NCI-H2107 treated with DMSO at 0.1 percent for 48 hours (cell line): ENCODE measurements around the gene UBE4B.

Experiments used
- DNase-seq: peaks from one replicate; lab custom pipeline; 2025; ENCODE audit not compliant: unreplicated experiment; lab: John Stamatoyannopoulos, UW

The UBE4B gene

DNA sequence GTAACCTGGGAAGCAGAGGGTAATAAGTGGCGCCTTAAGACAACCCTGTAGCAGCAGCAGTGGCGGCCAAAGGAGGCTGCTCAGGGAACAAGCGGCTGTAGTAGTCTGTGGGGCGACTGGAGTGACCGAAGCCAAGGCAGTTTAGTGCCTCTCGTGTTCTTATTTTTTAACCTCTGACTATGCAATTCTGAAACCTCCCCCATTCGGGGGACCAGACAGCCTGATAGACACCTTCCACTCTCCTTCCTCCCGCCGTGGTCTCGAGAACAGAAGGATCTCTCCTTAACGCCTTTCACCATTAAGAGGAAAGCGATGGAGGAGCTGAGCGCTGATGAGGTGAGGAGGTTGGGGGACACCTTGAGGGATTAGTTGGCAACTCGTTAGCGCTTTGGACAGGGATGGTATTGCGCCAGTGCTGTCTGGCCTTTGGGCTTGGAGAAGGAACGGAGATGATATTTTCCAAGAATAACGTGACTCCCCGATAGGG, 644 bp downstream of the UBE4B start:
- DNase-seq, result no peak

DNA sequence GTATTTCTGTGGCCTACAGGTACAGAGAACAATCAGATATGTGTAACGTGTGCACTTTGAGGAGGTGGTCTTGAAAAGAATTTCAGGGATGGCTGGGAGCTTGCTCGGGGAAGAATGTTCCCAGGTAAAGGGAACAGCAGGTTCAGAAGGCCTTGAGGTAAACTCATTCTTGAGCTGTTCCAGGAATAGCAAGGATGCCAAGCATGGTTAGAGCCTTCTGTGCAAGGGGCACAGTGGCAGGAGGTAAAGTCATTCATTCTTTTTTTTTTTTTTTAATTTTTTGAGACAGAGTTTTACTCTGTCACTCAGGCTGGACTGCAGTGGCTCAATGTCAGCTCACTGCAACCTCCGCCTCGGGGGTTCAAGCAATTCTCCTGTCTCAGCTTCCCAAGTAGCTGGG, 10.0 kb downstream of the UBE4B start:
- no peak for DNase-seq

DNA sequence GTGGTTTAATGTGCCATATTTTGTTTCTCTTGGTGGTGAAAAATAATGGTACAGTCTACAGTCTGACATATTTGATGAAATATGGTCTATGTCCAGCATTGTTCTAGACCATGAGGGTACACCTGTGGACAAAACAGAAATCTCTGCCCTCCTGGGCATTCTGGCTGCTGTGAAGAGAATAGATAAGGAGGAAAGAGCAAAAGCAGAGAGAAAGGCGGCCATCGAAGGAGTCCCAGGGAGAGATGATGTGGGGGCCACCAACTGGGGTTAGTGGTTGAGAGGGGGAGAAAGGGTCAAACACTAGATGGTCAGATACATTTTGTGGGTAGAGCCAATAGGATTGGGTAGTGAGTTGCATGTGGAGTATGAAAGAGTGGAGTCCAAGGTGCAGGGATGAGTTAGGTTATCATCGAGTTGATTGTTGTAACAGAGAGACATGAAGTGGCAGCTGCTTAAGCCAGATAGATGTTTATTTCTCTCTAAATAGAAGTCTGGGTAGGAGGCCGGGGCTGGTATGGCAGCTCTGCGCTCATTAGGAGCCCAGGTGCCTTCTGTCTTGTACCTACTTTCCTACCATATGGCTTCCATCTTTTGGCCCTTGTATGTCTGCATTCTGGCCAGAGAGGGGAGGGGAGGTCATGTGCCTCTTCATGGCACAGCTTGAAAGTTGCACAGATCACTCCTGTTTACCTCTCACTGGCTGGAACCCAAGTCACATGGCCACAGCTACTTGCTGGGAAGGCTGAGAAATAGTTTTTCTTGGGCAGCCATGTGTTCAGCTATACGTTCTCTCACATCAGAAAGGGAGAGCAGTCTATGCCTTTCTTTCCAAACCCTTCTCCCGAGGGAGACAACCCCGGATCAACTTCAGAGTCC, 13.0 kb downstream of the UBE4B start:
- no peak for DNase-seq

DNA sequence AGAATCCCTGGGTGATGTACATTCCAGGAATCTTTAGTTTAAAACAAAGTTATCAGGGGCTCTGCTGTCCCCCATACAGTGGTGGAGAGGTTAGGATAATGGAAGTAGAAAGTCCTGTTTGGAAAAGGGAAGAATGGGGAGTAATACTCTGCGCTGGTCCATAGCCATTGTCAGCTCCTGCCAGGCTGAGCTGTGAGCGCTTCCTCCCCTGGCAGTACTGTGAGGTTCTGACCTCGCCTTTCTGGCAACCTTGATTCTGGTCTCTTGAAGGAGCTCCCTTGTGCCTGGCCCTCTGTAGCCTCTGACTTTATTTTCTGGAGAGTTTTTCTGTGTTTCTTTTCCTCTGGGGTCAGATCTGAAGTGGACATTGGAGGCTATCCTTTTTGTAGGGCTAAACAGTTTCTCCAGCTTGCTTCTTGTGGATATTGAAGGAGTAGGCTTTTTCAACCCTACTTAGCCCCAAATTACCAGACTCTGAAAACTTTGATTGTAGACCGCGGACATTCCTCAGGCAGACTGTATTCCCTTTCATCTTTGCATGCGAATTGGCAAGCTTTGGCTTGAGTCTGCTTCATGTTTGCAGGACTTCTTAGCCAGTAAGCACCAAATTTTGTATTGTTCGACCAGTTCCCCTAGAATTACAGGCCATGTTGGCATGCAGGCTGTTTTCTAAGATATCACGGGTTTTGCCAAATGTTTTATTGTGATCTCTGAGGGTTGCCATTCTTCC, 13.8 kb downstream of the UBE4B start:
- DNase-seq, result no peak

DNA sequence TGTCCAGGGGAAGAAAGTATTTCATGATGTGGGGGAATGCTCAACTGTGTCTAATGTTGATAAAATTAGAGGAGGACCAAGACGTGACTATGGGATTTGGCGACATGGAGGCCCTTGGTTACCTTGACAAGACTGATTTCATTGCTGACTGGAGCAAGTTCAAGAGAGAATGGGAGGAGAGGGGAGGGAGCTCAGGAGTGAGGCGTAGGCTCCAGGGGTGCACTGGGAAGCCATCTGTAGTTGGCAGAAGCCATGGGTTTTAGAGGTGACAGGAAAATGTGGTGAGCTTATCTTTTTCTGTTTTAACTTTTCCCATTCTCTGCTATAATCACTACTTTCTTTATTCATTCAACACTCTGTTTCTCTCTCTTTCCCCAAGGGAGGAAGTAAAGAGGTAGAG, 15.8 kb downstream of the UBE4B start:
- no peak for DNase-seq

DNA sequence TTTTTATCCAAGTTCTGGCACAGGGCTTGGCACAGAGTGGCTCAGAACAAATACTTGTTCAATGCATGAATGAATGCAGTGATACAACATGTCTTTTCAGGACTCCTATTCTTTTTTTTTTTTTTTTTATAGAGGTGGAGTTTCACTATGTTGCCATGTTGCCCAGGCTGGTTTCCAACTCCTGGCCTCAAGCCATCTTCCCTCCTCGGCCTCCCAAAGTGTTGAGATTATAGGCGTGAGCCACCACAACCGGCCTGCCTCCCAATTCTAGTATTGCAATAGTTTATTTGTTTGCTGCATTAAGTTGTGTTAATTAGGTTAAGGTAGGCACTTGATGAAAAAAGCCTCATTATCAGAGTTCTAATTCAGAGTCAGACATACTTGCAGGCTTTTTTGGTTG, 17.9 kb downstream of the UBE4B start:
- DNase-seq, result no peak

DNA sequence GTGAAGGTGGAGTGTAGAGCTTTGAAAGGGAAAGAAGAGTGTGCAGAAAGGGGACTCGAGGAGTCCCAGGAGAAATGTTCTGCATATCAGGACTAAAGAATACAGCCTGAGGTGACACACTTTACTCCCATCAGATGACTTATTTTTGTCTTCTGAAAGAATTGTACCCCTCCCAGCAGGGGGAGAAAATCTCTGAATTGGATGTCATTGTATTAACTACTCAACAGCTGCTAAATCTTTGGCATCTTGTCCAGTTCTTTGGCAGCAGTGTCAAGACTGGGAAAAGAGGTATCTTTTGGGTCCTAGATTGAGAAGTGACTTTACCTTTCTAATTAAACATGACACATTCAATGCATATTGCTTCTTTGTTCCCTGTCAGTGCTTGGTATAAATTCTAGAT, 18.9 kb downstream of the UBE4B start:
- DNase-seq, result no peak

DNA sequence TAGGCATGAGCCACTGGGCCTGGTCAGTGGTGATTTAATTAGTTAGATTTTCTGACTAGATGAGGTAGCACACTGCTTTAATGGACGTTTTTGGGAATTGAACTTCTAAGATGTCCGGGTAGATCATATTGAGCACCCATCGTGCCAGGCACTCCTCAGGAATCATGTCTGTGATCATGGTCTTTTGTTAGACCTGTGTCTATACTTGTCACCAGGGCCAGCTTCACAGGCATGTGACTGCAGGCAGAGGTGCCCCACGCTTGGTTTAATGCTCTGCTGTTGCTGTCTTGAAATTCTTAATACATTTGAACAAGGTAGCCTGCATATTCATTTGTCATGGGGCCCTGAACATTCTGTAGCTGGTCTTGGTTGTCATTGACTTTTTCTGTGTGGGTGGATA, 19.6 kb downstream of the UBE4B start:
- no peak for DNase-seq

DNA sequence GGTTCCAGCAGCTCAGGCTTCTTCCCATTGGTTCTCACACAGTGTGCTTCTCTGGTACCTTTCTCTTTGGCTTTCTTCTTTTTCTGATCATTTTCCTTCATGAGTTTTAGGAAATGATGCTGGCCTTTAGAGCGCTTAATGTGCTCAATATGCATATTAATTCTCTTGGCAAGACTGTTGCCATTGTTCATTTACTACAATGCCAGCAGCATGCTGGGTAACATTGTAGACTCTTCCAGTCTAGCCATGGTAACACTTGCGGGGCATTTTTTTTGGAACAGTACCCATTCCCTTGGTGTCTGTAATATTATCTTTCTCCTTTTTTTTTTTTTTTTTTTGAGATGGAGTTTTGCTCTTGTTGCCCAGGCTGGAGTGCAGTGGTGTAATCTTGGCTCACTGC, 21.7 kb downstream of the UBE4B start:
- no peak for DNase-seq

DNA sequence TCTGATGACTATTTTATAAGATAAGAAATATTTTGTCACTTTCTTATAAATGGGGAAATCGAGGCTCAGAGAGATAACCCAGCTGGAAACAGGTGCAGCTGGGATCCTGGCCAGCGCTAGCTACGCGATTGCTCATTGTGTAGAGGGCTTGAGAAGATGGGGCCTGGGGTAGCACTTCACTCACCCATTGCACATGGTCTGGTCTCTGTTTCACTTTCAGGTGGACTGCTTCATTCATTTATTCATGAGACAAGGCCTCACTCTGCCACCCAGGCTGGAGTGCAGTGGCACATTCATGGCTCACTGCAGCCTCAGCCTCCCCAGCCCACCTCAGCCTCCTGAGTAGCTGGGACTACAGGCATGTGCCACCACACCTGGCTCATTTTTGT, 23.8 kb downstream of the UBE4B start:
- no peak for DNase-seq

DNA sequence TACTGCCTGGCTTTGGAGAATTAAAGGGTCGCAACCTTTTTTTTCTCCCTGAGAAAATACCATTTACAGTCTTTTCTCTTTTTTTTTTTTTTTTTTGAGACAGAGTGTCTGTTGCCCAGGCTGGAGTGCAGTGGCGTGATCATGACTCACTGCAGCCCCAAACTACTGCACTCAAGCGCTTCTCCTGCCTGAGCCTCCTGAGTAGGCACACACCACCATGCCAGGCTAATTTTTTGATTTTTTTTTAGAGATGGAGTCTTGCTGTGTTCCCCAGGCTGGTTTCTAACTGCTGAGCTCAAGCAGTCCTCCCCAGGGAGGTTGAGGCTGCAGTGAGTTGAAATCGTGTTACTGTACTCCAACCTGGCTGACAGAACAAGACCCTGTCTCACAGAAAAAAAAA, 24.6 kb downstream of the UBE4B start:
- DNase-seq, result no peak

DNA sequence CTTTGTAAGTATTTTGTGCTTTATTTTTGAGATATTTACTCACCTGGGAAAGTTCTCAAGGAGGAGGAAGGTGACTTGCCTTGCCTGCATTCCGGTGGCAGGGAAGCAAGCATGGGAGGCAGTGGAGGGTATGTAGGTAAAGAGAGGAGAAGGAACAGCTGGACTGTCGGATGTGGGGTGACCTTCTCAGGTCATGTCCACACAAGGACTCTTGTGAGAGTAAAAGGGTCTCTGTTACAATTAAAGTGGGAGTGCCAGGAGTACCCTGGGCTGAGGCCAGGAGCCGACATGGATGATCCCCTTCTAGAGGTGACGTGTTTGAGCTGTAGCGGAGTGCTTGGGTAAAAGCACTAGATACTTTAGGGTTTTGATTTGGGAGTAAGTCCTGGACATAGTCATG, 25.0 kb downstream of the UBE4B start:
- no peak for DNase-seq

DNA sequence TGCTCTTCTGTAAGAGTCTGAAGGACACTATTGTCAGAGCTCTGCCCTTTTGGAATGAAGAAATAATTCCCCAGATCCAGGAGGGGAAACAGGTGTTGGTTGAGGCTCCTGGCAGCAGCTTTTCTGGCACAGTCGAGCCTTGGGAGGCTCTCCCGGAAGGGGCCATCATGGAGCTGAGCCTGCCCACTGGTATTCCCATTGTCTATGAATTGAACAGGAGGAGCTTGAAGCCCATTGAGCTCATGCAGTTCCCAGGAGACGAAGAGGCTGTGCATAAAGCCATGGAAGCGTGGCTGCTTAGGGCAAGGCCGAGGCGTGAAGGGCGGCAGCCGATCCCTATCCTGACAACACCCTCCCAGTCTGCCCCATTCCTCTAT, 26.6 kb downstream of the UBE4B start:
- DNase-seq, result peak; percentile 11

DNA sequence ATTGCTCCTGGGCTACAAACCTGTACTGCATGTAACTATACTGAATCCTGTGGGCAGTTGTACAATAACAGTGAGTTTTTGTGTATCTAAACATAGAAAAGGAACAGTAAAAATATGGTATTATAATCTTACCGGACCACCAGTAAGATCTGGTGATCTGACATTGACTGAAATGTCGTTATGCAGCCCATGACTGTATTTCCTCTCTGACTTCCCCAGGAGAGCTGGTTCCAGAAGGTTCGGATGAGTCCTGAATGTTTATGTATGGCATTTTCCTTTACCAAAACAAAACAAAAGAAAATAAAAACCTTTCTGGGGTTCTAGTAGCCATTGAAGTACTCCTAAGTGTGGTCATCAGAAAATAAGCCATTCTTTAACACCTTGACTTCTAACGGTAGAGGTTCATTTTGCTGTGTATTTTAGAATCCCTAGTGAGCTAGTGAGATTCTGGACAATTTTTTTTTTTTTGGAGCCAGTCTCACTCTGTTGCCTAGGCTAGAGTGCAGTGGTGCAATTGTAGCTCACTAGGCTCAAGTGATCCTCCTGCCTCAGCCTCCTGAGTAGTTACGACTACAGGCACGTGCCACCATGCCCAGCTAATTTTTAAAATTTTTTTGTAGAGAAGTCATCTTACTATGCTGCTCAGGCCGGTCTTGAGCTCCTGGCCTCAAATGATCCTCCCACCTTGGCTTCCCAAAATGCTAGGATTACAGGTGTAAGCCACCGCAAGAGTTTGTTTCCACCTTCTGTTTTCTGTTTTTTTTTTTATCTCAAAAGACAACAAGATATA, 27.7 kb downstream of the UBE4B start:
- no peak for DNase-seq

DNA sequence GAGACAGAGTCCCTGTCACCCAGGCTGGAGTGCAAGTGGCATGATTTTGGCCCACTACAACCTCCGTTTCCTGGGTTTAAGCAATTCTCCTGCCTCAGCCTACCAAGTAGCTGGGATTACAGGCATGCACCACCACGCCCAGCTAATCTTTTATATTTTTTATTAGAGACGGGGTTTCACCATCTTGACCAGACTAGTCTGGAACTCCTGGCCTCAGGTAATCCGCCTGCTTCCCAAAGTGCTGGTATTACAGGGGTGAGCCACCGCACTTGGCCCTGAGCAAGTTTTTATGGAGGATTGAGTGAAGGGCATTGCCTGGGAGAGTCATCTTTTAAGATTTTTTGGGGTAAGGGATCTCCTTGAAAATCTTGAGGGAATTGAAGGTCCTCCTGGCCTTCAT, 28.5 kb downstream of the UBE4B start:
- no peak for DNase-seq

DNA sequence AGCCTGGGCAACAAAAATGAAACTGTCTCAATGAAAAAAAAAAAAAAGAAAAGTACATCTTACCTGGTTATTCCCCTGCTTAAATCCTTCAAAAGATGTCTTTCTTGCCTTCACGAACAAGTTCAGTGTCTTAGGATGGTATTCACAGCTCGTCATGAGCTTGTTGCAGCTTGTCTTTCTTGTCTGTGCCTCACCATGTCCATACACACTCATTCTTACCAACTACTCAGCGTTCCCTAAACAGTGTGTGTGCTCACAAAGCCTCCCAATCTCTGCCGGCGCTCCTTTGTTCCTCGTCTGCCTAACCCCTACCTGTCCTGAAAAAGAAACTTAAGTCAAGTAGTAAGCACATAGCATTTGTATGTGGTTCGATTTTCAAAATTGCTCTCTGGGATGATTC, 31.1 kb downstream of the UBE4B start:
- DNase-seq, result no peak

DNA sequence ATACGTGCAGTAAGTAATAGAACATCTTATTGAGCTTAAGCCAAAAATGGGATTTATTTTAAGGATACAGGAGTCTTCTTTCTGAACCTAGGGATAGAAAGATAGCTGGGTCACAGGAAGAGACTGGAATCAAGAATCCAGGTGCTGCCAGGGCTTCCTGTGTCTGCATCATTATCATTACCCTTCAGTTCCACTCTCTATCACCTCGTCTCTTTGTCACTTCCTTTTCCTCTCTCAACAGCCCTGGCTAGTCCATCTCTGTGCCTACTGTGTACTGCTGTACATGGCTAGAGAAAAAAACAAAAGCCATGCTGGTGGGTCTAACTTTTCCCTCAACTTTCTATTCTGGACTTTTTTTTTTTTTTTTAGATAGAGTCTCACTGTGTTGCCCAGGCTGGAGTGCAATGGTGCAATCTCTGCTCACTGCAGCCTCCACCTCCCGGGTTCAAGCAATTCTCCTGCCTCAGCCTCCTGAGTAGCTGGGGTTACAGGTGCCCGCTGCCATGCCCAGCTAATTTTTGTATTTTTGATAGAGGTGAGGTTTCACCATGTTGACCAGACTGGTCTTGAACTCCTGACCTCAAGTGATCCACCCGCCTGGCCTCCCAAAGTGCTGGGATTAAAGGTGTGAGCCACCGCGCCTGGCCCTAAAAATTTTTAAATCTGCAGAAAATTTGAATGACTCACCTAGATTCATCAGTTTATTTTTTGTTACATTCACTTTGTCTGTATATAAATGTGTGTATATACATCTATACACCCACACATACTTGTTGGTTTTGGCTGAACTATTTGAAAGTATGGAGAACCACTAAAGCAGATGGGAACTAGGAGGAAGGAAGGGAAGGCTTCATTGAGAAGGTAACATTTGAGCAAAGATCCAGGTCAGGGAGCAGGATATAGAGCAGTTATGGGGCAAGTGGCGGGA, 31.9 kb downstream of the UBE4B start:
- DNase-seq, result no peak

DNA sequence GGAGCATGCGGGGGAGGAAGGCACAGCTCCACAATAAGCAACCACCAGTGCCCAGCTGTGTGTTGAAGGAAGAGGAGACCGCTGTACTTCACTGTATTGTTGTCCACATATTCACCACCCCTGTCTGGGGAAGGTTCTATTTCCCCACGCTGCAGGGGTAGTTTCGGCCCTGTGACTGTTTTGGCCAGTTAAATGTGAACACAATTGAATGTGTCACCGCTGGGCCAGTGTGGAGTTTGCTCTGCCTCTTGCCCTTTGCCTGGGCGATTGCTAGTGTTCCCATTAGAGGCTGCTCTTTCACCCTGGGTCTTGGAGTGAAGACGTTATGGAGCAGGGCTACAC, 32.6 kb downstream of the UBE4B start:
- DNase-seq, result no peak

DNA sequence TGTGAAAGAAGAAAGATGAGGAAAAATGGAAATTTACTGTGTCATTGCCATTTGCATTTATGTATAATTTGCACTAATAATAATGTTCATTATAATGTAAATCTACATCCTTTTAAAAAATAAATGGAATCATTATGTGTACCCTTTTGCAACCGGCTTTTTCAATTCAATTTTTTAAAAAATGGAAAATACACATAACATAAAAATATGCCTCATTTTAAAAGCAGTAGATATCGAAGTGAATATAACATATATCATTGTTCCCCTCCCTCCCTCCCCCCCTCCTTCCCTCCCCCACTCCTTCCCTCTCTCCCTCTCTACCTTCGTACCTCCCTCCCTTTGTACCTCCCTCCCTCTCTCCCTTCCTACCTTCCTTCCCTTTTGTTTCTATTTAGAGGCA, 33.0 kb downstream of the UBE4B start:
- DNase-seq, result no peak

DNA sequence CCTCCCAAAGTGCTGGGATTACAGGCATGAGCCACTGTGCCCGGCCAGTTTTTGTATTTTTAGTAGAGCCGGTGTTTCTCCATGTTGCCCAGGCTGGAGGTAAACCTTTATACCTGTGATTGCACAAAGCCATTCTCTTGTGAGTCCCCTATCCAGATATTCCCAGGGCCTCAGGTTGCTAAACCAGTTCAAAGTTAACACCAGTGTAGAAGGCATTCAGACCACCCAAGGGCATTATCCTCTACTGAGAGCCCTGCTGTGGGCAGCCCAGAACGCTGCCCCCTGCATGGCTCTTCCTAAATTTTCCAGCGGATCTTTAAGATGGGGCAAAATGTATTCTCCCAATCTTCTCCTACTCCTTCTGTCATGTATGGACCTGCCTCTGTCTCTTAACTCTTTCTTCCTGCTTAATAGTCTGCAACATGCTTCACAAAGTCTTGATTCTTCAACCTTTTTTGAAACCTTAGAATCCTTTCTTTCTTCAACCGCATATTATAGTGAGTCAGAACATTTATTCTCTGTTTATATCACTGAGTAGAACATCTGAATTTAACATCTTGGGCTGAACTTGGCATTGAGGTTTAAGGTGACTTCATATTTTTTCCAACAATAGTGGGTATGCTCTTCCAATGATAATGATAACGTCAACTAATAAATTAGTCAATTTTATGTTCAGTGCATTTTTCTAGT, 36.0 kb downstream of the UBE4B start:
- no peak for DNase-seq
